GM21619 (cell line): ENCODE results near the gene G6PD.
"Not testable (repeated sequence)": the region's sequence is repeated elsewhere in the genome, so short reads cannot be mapped to it uniquely, and the experiment has no call there.

ENCODE experiments used
- ATAC-seq: cut with Tn5 transposase; IDR thresholded peaks from one replicate; pipeline ENCODE4 v1.9.1; 2021; ENCODE audit not compliant: unreplicated experiment

G6PD gene

DNA sequence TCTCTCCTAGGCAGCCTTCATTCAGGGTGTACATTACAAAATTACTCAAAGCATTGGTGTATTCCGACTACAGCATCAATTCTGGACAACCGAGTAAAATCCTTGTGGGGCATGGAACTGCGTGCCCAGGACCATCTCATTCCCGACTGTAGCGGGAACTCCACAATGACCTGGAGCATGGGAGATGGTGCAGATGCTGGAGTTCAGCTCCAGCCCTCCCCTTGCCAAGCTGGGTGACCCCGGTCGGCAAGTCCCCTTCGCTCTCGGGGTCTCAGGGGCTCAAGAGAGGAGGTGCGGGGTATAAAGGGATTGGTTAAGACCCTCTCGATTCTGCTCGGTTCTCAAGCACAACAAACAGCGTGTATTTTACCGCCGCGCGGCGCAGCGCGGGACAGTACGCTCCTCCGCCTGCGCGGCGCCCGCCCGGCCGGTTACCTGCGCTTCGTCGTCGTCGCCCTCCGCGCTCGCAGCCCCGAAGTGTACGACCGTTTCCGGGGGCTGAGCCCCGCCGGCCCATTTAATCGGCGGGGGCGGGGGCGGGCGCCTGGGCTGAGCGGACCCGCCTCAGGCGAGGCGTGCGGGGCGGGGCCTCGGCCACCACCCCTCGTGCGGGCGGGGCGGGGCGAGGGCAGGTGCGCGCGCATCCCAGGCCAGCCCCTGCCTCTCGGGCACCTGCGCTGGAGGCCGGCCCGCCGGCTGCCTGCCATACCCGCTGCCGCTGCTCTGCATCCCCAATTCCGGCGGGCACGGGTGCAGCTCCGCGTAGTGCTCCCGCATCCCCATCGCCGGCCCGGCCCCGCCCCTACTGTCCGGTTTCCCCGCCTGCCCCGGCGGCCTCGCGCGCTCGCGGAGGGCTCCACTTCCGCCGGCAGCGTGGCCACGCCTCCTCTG, at the start of gene G6PD:
TSS of gene G6PD (minus strand) at position 493 of the 891 bp plus-strand sequence. CDS start 691 bp downstream, outside the sequence.
- ATAC-seq = peak; percentile 41

- no peak for ATAC-seq
These were observed 49.1 kb upstream of the G6PD start for GRCh38 chrX:154595559-154596249.

- ATAC-seq = no peak
These were observed 47.8 kb upstream of the G6PD start for GRCh38 chrX:154594491-154594890.

DNA sequence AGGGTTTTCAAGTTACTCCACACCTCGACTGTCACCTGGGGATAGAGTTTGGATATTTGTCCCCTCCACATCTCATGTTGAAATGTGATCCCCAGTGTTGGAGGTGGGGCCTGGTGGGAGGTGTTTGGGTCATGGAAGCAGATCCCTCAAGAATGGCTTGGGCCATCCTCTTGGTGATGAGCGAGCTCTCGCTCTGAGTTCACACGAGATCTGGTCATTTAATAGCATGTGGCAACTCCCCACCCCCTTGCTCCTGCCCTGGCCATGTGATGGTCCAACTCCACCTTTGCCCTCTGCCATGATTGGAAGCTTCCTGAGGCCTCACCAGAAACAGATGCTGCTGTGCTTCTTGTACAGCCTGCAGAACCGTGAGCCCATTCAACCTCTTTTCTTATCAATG, 46.6 kb upstream of the G6PD start:
- no peak for ATAC-seq

GRCh38 chrX:154592505-154592904, 45.9 kb upstream of the G6PD start:
- no peak for ATAC-seq

GRCh38 chrX:154590415-154590814, 43.8 kb upstream of the G6PD start:
- ATAC-seq = not testable (repeated sequence)

DNA sequence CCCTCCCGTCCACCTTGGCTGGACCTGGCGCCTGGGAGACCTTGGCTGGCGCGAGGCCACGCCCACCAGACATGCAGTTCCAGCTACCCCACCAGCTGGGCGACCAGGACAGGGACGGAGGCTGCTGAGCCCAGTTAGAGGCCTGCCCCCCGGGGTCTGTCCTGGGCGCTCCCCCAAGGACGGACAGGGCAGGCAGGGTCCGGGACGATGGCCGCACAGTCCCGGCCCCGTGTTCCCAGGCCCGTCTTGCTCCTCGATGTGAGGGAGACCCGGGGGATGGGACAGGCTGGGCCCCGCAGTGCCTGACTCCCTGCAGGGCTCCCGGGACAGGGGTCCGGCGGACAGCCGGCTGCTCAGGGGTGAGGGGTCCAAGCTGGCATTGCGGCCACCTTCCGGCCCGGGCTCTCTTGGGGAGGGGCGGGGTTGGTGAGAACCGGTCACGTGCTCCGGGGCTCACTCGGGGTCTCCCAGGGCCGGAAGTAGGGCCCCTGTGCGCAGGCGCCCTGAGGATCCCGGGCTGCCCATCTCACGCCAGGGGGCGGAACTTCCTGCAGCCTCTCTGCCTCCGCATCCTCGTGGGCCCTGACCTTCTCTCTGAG, 38.0 kb upstream of the G6PD start, which contains the start of gene CTAG1A:
TSS of gene CTAG1A (plus strand) at position 549 of the 599 bp plus-strand sequence. CDS start 74 bp downstream, outside the sequence.
- ATAC-seq = not testable (repeated sequence)

- not testable (repeated sequence) for ATAC-seq
These were observed 36.3 kb upstream of the G6PD start for GRCh38 chrX:154582994-154583393.

DNA sequence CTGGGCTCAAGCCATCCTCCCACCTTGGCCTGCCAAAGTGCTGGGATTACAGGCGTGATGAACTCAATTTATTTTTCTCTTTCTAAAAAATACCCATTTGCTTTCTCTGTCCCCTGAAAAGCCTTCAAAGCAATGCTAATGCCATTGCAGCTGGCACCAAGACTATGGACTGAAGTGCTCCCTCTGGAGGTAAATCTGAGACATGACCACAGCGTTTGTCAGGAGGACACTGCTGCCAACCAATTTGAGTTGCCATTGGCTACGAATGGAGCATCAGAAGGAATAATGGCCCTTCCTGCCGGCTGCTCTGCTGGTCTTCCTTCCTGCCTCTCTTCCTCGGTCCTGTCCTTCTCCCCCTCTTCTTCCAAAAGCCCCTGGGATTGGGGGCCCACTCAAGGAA, 28.4 kb upstream of the G6PD start:
- ATAC-seq = not testable (repeated sequence)

DNA sequence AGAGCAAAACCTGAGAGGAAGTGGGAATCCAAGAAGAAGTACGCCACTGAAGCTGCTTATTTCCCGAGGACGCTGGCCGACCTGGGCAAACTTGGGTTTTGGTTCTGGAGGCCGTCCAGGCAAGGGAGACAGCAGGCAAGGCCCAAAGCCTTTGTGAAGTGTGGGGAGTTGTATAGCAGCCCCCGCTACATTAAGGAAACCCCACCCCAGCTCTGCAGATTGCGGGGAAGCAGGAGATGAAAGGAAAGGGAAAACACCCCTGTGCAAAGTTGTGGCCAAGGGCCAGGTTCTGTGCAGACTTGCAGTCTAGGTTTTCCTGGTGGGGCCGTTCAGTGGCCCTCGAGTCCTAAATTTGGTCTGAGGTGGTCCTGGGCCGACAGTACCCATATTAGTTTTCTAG, 26.4 kb upstream of the G6PD start:
- ATAC-seq = not testable (repeated sequence)

GRCh38 chrX:154570361-154570760, 23.7 kb upstream of the G6PD start:
- not testable (repeated sequence) for ATAC-seq

GRCh38 chrX:154562295-154562694, 15.6 kb upstream of the G6PD start:
- ATAC-seq = not testable (repeated sequence)

DNA sequence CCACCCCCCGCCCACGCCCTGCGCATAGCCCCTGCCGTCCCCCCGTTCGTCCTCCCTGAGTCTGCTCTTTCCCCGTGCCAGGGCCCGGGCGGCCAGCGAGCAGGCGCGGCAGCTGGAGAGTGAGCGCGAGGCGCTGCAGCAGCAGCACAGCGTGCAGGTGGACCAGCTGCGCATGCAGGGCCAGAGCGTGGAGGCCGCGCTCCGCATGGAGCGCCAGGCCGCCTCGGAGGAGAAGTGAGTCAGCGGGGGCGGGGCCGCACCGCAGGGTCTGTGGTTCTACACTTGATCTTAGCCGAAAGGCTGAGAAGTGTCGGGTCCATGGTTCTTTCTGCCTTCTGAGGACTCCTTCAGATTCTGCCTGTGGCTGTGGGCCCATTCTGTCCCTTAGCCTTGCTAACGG, 13.7 kb upstream of the G6PD start:
- ATAC-seq = not testable (repeated sequence)

DNA sequence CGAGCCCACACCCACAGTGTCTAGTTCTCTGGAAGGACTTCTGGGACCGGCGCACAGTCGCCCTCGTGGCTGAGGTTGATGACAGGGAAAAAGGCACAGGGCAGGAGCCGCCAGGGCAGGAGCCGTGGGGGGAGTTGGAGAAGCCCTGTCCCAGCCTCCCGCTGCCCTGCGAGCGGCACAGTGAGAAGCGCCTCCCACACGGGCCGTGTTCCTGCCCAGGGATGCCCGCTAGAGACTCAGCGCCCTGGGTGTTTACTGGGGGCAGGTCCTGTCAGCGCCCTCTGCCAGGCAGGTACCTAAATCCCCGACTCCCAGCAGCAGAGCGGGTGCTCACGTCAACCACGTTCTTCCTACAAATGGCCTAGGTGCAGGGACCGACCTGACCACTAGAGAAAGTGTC, 12.2 kb upstream of the G6PD start:
- ATAC-seq = not testable (repeated sequence)

DNA sequence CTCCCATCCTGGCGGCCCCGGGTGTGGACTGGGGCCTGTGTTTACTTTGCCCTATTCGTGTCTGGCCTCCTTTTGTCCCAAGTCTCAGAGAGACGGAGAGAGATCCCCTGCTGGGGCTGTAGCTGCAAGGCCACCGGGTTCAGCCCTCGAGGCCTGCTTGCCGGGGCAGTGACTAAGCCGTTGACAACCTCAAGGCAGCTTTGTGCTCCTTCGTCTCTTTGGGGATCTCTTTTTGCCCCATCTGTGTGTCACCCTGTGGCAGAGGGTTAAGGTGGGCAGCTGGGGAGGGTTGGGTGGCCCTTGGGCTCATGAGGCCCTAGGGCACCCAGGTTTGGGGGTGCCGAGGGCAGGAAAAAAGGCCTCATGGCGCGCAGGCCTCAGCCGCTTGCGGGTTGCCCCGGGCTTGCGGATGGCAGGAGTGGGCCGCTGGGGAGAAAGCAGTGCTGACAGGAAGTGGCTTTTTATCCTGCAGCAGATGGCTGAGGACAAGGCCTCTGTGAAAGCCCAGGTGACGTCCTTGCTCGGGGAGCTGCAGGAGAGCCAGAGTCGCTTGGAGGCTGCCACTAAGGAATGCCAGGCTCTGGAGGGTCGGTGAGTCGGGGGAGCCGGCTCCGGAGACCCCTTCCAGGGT, 11.5 kb upstream of the G6PD start:
- not testable (repeated sequence) for ATAC-seq

- not testable (repeated sequence) for ATAC-seq
These were observed 5.6 kb upstream of the G6PD start for GRCh38 chrX:154552112-154552806.

- no peak for ATAC-seq
These were observed 3.1 kb upstream of the G6PD start for GRCh38 chrX:154549766-154550165.

- no peak for ATAC-seq
These were observed 1.3 kb upstream of the G6PD start for GRCh38 chrX:154548028-154548316.

- peak; percentile 78 for ATAC-seq
These were observed 790 bp upstream of the G6PD start, which contains the start of gene IKBKG for GRCh38 chrX:154547245-154548027. Gene IKBKG, plus strand, starts transcription at chrX:154547620. Its CDS starts 4,383 bp downstream, at chrX:154552003.
